Thyroid gland (tissue), 4 donors: ENCODE measurements around the gene UST.

ENCODE experiments used
- POLR2A ChIP-seq, 2 donors: fragments of 450-650 bp; IDR thresholded peaks; one replicate each; pipeline ENCODE4 v1.6.1; 2017; ENCODE audit warnings: antibody characterized with exemption in 2 of 2, mild to moderate bottlenecking in 2 of 2, moderate library complexity in 1 of 2
- TF ChIP-seq, protein P1 (sequence below), 6 experiments: fragments of 200-600 bp in 3 of 6; fragments of 450-650 bp in 3 of 6; sonication (generic) in 3 of 6; IDR thresholded peaks; one replicate each; pipeline ENCODE4 v1.5.1; 2016 to 2019; ENCODE audit warnings: antibody characterized with exemption in 6 of 6, mild to moderate bottlenecking in 2 of 6, inconsistent platforms in 1 of 6, moderate library complexity in 1 of 6

DNA sequence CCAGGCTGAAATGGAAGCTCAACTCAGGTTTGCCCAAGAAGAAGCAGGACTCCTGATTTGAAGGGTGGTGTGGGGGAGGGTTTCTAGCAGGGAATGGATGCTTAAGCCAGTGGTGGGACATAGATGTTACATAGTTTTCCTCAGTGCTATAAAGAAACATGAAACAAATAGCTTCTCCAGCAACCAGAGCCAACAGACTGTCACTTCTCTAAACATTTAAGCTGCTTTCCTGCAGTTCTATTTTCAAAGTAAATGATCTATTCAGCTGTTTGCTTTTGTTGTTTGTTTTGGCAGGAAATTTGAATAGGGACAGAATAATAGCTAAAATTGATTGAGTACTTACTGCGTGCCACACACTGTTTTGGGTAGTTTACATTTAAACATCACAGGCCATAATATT lies 169.0 kb downstream of the UST start:
- TF ChIP-seq, protein P1, sequence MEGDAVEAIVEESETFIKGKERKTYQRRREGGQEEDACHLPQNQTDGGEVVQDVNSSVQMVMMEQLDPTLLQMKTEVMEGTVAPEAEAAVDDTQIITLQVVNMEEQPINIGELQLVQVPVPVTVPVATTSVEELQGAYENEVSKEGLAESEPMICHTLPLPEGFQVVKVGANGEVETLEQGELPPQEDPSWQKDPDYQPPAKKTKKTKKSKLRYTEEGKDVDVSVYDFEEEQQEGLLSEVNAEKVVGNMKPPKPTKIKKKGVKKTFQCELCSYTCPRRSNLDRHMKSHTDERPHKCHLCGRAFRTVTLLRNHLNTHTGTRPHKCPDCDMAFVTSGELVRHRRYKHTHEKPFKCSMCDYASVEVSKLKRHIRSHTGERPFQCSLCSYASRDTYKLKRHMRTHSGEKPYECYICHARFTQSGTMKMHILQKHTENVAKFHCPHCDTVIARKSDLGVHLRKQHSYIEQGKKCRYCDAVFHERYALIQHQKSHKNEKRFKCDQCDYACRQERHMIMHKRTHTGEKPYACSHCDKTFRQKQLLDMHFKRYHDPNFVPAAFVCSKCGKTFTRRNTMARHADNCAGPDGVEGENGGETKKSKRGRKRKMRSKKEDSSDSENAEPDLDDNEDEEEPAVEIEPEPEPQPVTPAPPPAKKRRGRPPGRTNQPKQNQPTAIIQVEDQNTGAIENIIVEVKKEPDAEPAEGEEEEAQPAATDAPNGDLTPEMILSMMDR (IDR thresholded peaks at IDR 0.05): no peak
- TF ChIP-seq POLR2A (IDR thresholded peaks at IDR 0.05): no peak
